GM12864 (cell line): ENCODE measurements around the gene CAV1.

Experiments used
- DNase-seq: peaks from one replicate; pipeline ENCODE4 v3.0.0-alpha.2; 2011; ENCODE audit warnings: low read depth
- H3K4me3 ChIP-seq: 2 replicates; pipeline ENCODE4 v1.5.1; 2011; ENCODE audit warnings: mild to moderate bottlenecking, low read depth, low read length, control low read depth
- CTCF ChIP-seq: IDR thresholded peaks from 2 replicates; pipeline ENCODE4 v1.5.1; 2011; ENCODE audit warnings: low read depth, mild to moderate bottlenecking, moderate library complexity, low read length, control low read depth, inconsistent platforms; ENCODE audit errors: missing control alignments

CAV1 gene

GRCh38 chr7:116516324-116516723, 8.5 kb upstream of the CAV1 start:
- no peak overlapping the region for H3K4me3 ChIP-seq
- no peak for TF ChIP-seq CTCF
- DNase-seq: no peak

DNA sequence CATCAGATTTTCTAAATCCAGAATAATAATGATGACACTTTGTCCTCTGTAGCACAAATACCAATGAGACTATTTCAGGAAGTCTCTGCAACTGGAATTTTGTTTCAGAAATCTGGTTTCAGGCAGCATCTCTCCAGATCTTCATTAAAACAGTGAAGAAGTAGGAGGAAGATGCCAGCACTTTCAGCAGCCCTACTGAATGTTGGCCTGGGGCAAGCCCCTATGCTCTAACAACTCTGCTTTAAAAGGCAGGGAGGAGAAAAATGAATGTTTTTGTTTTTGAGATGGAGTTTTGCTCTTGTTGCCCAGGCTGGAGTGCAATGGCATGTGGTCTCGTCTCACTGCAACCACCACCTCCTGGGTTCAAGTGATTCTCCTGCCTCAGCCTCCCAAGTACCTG, 7.2 kb upstream of the CAV1 start:
- H3K4me3 ChIP-seq: no peak overlapping the region
- no peak for DNase-seq
- TF ChIP-seq CTCF: no peak

DNA sequence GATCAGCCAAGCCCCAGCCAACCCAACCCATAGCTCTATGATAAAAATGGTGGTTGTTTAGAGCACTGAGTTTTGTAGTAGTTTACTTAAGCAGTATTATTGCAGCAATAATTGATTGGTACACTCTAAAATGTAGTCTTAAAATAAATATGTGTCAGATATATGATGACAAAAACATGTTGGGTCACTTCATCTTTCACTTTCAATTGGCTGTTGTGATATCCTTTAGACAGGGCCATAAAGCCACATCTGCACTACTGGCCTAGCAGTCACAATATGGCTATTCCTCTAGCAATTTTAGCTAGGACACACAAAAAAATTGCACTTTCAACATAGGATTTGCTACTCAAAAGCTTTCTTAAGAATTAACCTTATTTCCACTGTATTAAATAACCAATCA, 5.9 kb upstream of the CAV1 start:
- TF ChIP-seq CTCF: no peak
- no peak for DNase-seq
- H3K4me3 ChIP-seq: no peak overlapping the region

- DNase-seq: no peak
- no peak overlapping the region for H3K4me3 ChIP-seq
- TF ChIP-seq CTCF: no peak
Measured at GRCh38 chr7:116521046-116521664, 3.7 kb upstream of the CAV1 start.

- no peak for TF ChIP-seq CTCF
- DNase-seq: no peak
- no peak overlapping the region for H3K4me3 ChIP-seq
Measured at GRCh38 chr7:116522247-116522646, 2.6 kb upstream of the CAV1 start.

GRCh38 chr7:116524221-116524608, 621 bp upstream of the CAV1 start:
- no peak for TF ChIP-seq CTCF
- H3K4me3 ChIP-seq: no peak overlapping the region
- no peak for DNase-seq

- peak; percentile 19 for TF ChIP-seq CTCF
- H3K4me3 ChIP-seq: peak overlapping the region; percentile 71
- no peak for DNase-seq
Measured at GRCh38 chr7:116525298-116525912, 569 bp downstream of the CAV1 start.
